ENCODE results near the gene MAP2K5. TPM values are rescaled to one million over a fixed set of nuclear protein-coding genes. Genes with fewer than 3 reads are reported as not detected.

MAP2K5 gene
- total RNA-seq, 1 experiment from 2014 or later, result 32.0 TPM

GRCh38 chr15:67547836-67548235, 5.3 kb downstream of the MAP2K5 start:
- H3K27me3 ChIP-seq (ENCODE audit: low read length), result no peaks in the 10 kb centered on the region
- H3K9ac ChIP-seq (ENCODE audit: low read length), result peak overlapping the region; percentile 69; the same call in 1 of the 2 replicates
- DNase-seq, result no peak
- H4K20me1 ChIP-seq (ENCODE audit: insufficient read depth, low read depth, low read length), result no peaks in the 10 kb centered on the region
- peaks cover 14% of the 10 kb centered on the region for H3K36me3 ChIP-seq (ENCODE audit: insufficient read depth, low read length)
- peak overlapping the region; percentile 70; the same call in 1 of the 2 replicates for H3K4me3 ChIP-seq (ENCODE audit: low read length)
- no peaks in the 10 kb centered on the region for H3K9me2 ChIP-seq (replicated peaks; ENCODE audit: insufficient read depth, low read length)
- no peaks in the 10 kb centered on the region for H3K9me3 ChIP-seq (ENCODE audit: low read length)
- peaks cover 65% of the 10 kb centered on the region for H3K4me1 ChIP-seq (ENCODE audit: low read length)
- peak overlapping the region; percentile 94 for H3K4me2 ChIP-seq (ENCODE audit: low read depth, low read length, poor library complexity, severe bottlenecking)
- H2AFZ ChIP-seq (ENCODE audit: low read length), result no peak overlapping the region
- peaks cover 86% of the 10 kb centered on the region for H3K79me2 ChIP-seq (ENCODE audit: low read length)
- peak overlapping the region; percentile 85 for H3K27ac ChIP-seq (ENCODE audit: low read length)

- Histone ChIP-seq H3K4me3 (ENCODE audit: low read length) (peak overlapping the region; percentile 70), H3K9me3 (ENCODE audit: low read length) (no peaks in the 10 kb centered on the region), H2AFZ (ENCODE audit: low read length) (no peak overlapping the region), H3K9me2 (replicated peaks; ENCODE audit: insufficient read depth, low read length) (no peaks in the 10 kb centered on the region), H4K20me1 (ENCODE audit: insufficient read depth, low read depth, low read length) (no peaks in the 10 kb centered on the region), H3K4me1 (ENCODE audit: low read length) (peaks cover 60% of the 10 kb centered on the region), H3K27me3 (ENCODE audit: low read length) (no peaks in the 10 kb centered on the region), H3K4me2 (ENCODE audit: low read depth, low read length, poor library complexity, severe bottlenecking) (peak overlapping the region; percentile 94), H3K9ac (ENCODE audit: low read length) (peak overlapping the region; percentile 69), H3K27ac (ENCODE audit: low read length) (peak overlapping the region; percentile 85), H3K79me2 (ENCODE audit: low read length) (peaks cover 86% of the 10 kb centered on the region), H3K36me3 (ENCODE audit: insufficient read depth, low read length) (peaks cover 18% of the 10 kb centered on the region)
- DNase-seq, result no peak
These were observed 5.8 kb downstream of the MAP2K5 start for GRCh38 chr15:67548236-67548852.

GRCh38 chr15:67548862-67549651, 6.6 kb downstream of the MAP2K5 start:
- Histone ChIP-seq H2AFZ (ENCODE audit: low read length) (no peak overlapping the region), H3K79me2 (ENCODE audit: low read length) (peaks cover 81% of the 10 kb centered on the region), H3K9me3 (ENCODE audit: low read length) (no peaks in the 10 kb centered on the region), H3K27me3 (ENCODE audit: low read length) (no peaks in the 10 kb centered on the region), H3K4me1 (ENCODE audit: low read length) (peaks cover 53% of the 10 kb centered on the region), H3K27ac (ENCODE audit: low read length) (peak overlapping the region; percentile 85), H3K36me3 (ENCODE audit: insufficient read depth, low read length) (peaks cover 19% of the 10 kb centered on the region), H3K4me3 (ENCODE audit: low read length) (peak overlapping the region; percentile 70), H3K9ac (ENCODE audit: low read length) (peak overlapping the region; percentile 69), H3K9me2 (replicated peaks; ENCODE audit: insufficient read depth, low read length) (no peaks in the 10 kb centered on the region), H3K4me2 (ENCODE audit: low read depth, low read length, poor library complexity, severe bottlenecking) (peak overlapping the region; percentile 94), H4K20me1 (ENCODE audit: insufficient read depth, low read depth, low read length) (no peaks in the 10 kb centered on the region)
- DNase-seq, result peak; percentile 92

- H3K9me2 ChIP-seq (replicated peaks; ENCODE audit: insufficient read depth, low read length), result no peaks in the 10 kb centered on the region
- no peak overlapping the region for H2AFZ ChIP-seq (ENCODE audit: low read length)
- peak overlapping the region; percentile 94 for H3K4me2 ChIP-seq (ENCODE audit: low read depth, low read length, poor library complexity, severe bottlenecking)
- H3K4me1 ChIP-seq (ENCODE audit: low read length), result peaks cover 46% of the 10 kb centered on the region
- H4K20me1 ChIP-seq (ENCODE audit: insufficient read depth, low read depth, low read length), result no peaks in the 10 kb centered on the region
- H3K4me3 ChIP-seq (ENCODE audit: low read length), result peak overlapping the region; percentile 70
- DNase-seq, result peak; percentile 41
- H3K9me3 ChIP-seq (ENCODE audit: low read length), result no peaks in the 10 kb centered on the region
- H3K27ac ChIP-seq (ENCODE audit: low read length), result peak overlapping the region; percentile 85
- H3K79me2 ChIP-seq (ENCODE audit: low read length), result peaks cover 82% of the 10 kb centered on the region
- no peaks in the 10 kb centered on the region for H3K27me3 ChIP-seq (ENCODE audit: low read length)
- peak overlapping the region; percentile 69 for H3K9ac ChIP-seq (ENCODE audit: low read length)
- H3K36me3 ChIP-seq (ENCODE audit: insufficient read depth, low read length), result peaks cover 23% of the 10 kb centered on the region
These were observed 7.2 kb downstream of the MAP2K5 start for GRCh38 chr15:67549736-67550135.

GRCh38 chr15:67550522-67550921, 8.0 kb downstream of the MAP2K5 start:
- no peak overlapping the region for H2AFZ ChIP-seq (ENCODE audit: low read length)
- peak overlapping the region; percentile 85; the same call in 1 of the 2 replicates for H3K27ac ChIP-seq (ENCODE audit: low read length)
- H3K4me2 ChIP-seq (ENCODE audit: low read depth, low read length, poor library complexity, severe bottlenecking), result peak overlapping the region; percentile 94
- H4K20me1 ChIP-seq (ENCODE audit: insufficient read depth, low read depth, low read length), result no peaks in the 10 kb centered on the region
- H3K27me3 ChIP-seq (ENCODE audit: low read length), result no peaks in the 10 kb centered on the region
- no peak for DNase-seq
- H3K36me3 ChIP-seq (ENCODE audit: insufficient read depth, low read length), result peaks cover 24% of the 10 kb centered on the region
- H3K79me2 ChIP-seq (ENCODE audit: low read length), result peaks cover 82% of the 10 kb centered on the region
- peaks cover 38% of the 10 kb centered on the region for H3K4me1 ChIP-seq (ENCODE audit: low read length)
- H3K9ac ChIP-seq (ENCODE audit: low read length), result peak overlapping the region; percentile 29; the same call in 1 of the 2 replicates
- H3K9me3 ChIP-seq (ENCODE audit: low read length), result no peaks in the 10 kb centered on the region
- H3K9me2 ChIP-seq (replicated peaks; ENCODE audit: insufficient read depth, low read length), result no peaks in the 10 kb centered on the region
- no peak overlapping the region; the same call in 1 of the 2 replicates for H3K4me3 ChIP-seq (ENCODE audit: low read length)

GRCh38 chr15:67551207-67551743, 8.8 kb downstream of the MAP2K5 start:
- no peak for DNase-seq
- H3K4me1 ChIP-seq (ENCODE audit: low read length), result peaks cover 34% of the 10 kb centered on the region
- H3K79me2 ChIP-seq (ENCODE audit: low read length), result peaks cover 80% of the 10 kb centered on the region
- no peak overlapping the region for H3K4me2 ChIP-seq (ENCODE audit: low read depth, low read length, poor library complexity, severe bottlenecking)
- H3K9ac ChIP-seq (ENCODE audit: low read length), result no peak overlapping the region
- H3K27ac ChIP-seq (ENCODE audit: low read length), result no peak overlapping the region
- no peaks in the 10 kb centered on the region for H4K20me1 ChIP-seq (ENCODE audit: insufficient read depth, low read depth, low read length)
- H3K9me3 ChIP-seq (ENCODE audit: low read length), result no peaks in the 10 kb centered on the region
- no peaks in the 10 kb centered on the region for H3K27me3 ChIP-seq (ENCODE audit: low read length)
- H2AFZ ChIP-seq (ENCODE audit: low read length), result no peak overlapping the region
- peaks cover 28% of the 10 kb centered on the region for H3K36me3 ChIP-seq (ENCODE audit: insufficient read depth, low read length)
- H3K9me2 ChIP-seq (replicated peaks; ENCODE audit: insufficient read depth, low read length), result no peaks in the 10 kb centered on the region
- no peak overlapping the region for H3K4me3 ChIP-seq (ENCODE audit: low read length)

GRCh38 chr15:67554580-67554979, 12.1 kb downstream of the MAP2K5 start:
- no peak overlapping the region for H3K9ac ChIP-seq (ENCODE audit: low read length)
- H3K9me2 ChIP-seq (replicated peaks; ENCODE audit: insufficient read depth, low read length), result no peaks in the 10 kb centered on the region
- H4K20me1 ChIP-seq (ENCODE audit: insufficient read depth, low read depth, low read length), result no peaks in the 10 kb centered on the region
- DNase-seq, result no peak
- H3K79me2 ChIP-seq (ENCODE audit: low read length), result peaks cover 87% of the 10 kb centered on the region
- no peaks in the 10 kb centered on the region for H3K27me3 ChIP-seq (ENCODE audit: low read length)
- H3K4me1 ChIP-seq (ENCODE audit: low read length), result peaks cover 23% of the 10 kb centered on the region
- no peak overlapping the region for H2AFZ ChIP-seq (ENCODE audit: low read length)
- peaks cover 14% of the 10 kb centered on the region for H3K9me3 ChIP-seq (ENCODE audit: low read length)
- H3K4me3 ChIP-seq (ENCODE audit: low read length), result no peak overlapping the region
- H3K4me2 ChIP-seq (ENCODE audit: low read depth, low read length, poor library complexity, severe bottlenecking), result no peak overlapping the region
- H3K36me3 ChIP-seq (ENCODE audit: insufficient read depth, low read length), result peaks cover 58% of the 10 kb centered on the region
- H3K27ac ChIP-seq (ENCODE audit: low read length), result no peak overlapping the region

- Histone ChIP-seq H3K27ac (ENCODE audit: low read length) (no peak overlapping the region; the same call in 1 of the 2 replicates), H3K27me3 (ENCODE audit: low read length) (no peaks in the 10 kb centered on the region), H3K9me2 (replicated peaks; ENCODE audit: insufficient read depth, low read length) (no peaks in the 10 kb centered on the region), H3K4me1 (ENCODE audit: low read length) (peaks cover 39% of the 10 kb centered on the region), H3K9me3 (ENCODE audit: low read length) (peaks cover 14% of the 10 kb centered on the region), H2AFZ (ENCODE audit: low read length) (no peak overlapping the region), H3K4me2 (ENCODE audit: low read depth, low read length, poor library complexity, severe bottlenecking) (no peak overlapping the region), H4K20me1 (ENCODE audit: insufficient read depth, low read depth, low read length) (no peaks in the 10 kb centered on the region), H3K79me2 (ENCODE audit: low read length) (peaks cover 84% of the 10 kb centered on the region), H3K9ac (ENCODE audit: low read length) (no peak overlapping the region), H3K4me3 (ENCODE audit: low read length) (no peak overlapping the region), H3K36me3 (ENCODE audit: insufficient read depth, low read length) (peaks cover 53% of the 10 kb centered on the region)
- peak; percentile 36 for DNase-seq
These were observed 14.6 kb downstream of the MAP2K5 start for GRCh38 chr15:67556976-67557570.

Measured in Karpas-422 (cell line).